Subcutaneous adipose tissue (tissue), 4 donors: ENCODE data around the gene PPP1R3A. TPM values are rescaled to one million over a fixed set of nuclear protein-coding genes. Genes with fewer than 3 reads are reported as not detected.

Experiments used
- CTCF ChIP-seq: fragments of 450-650 bp; IDR thresholded peaks from one replicate; pipeline ENCODE4 v1.5.1; 2016; ENCODE audit warnings: low read depth, mild to moderate bottlenecking, control low read depth, antibody characterized with exemption, moderate library complexity
- total RNA-seq, 4 donors: library from RNA; depleted of rRNA; stranded (reverse); fragments of >200 nt; gene quantifications; one replicate each; pipeline ENCODE4 v1.1.0, GENCODE V29; 2016

Gene PPP1R3A
- total RNA-seq, 4 donors from 2014 or later: not detected

- TF ChIP-seq CTCF: no peak
These were observed 11.2 kb downstream of the PPP1R3A start for GRCh38 chr7:113907617-113908016.

- TF ChIP-seq CTCF: no peak
These were observed 14.3 kb downstream of the PPP1R3A start for GRCh38 chr7:113904521-113904920.

GRCh38 chr7:113892818-113893217 is 26.0 kb downstream of the PPP1R3A start:
- TF ChIP-seq CTCF: no peak

- no peak for TF ChIP-seq CTCF
These were observed 27.0 kb downstream of the PPP1R3A start for GRCh38 chr7:113891828-113892227.

GRCh38 chr7:113891031-113891350 is 27.8 kb downstream of the PPP1R3A start:
- no peak for TF ChIP-seq CTCF

GRCh38 chr7:113890331-113891030 is 28.3 kb downstream of the PPP1R3A start:
- TF ChIP-seq CTCF: no peak

- TF ChIP-seq CTCF: no peak
These were observed 35.7 kb downstream of the PPP1R3A start for GRCh38 chr7:113883096-113883495.
